ENCODE measurements around the gene FASTK.

FASTK gene

DNA sequence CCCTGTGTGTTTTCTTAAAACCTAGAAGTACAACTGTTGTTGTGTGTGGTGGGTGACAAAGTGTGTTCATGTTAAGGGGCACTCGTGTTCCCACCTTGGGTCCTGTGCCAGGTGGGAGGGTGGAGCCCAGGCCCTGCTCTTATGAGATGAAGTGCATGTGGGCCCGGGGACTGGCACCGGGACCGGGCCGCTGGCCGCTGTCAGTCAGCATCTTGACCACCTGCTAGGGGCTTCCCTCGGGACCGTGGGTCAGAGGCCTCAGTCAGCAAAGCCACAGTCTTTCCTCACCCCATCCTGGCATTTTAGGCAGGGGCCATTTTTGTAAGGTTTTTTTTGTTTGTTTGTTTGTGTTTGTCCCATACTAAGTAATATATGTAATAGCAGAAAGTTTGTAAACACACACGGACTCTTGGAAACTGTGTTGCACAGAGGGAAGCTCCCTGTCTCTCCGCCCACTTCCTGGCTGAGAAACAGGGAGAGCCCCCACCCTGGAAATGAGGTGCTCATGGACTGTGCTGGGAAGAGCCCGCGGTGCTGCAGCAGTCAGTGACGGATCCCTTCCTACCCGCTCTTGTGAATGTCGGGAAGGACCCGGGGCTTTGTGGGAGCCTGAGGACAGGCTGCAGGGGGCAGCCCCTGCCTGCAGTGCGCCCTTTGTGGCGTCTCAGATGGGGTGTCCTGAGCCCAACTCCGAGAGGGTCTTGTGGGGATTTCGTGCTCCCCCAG, 19.0 kb upstream of the FASTK start:
- no peak for DNase-seq (ENCODE audit: low read depth in 2 of 2)

DNA sequence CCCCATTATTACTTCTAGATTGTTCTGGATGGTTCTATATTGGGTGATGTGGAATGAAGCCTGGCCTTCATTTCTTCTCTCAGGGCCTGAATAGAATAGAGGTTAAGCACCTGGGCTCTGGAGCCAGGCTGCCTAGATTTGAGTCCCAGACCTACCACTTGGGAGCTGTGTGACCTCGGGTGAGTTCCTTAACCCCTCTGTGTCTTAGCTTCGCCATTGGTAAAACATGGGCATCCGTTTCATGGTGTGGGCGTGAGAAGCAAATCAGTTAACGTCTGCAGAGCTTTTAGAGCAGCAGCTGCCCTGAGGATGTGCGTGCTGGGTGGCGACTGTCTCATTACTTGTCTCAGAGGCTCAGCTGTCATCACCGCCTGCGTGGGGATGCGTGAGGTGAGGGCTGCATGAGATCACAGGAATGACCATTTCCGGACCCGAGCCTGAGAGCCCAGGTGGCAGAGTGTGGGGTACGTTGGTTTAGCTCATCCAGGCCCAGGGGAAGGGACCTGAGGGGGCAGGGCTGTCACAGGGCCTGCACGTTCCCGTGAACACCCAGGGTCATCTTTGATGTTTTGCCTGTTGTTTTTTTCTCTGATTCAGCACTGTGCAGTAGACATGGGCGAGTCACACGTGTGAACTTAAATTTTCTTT, 15.3 kb upstream of the FASTK start:
- DNase-seq (ENCODE audit: low read depth in 2 of 2), result no peak

DNA sequence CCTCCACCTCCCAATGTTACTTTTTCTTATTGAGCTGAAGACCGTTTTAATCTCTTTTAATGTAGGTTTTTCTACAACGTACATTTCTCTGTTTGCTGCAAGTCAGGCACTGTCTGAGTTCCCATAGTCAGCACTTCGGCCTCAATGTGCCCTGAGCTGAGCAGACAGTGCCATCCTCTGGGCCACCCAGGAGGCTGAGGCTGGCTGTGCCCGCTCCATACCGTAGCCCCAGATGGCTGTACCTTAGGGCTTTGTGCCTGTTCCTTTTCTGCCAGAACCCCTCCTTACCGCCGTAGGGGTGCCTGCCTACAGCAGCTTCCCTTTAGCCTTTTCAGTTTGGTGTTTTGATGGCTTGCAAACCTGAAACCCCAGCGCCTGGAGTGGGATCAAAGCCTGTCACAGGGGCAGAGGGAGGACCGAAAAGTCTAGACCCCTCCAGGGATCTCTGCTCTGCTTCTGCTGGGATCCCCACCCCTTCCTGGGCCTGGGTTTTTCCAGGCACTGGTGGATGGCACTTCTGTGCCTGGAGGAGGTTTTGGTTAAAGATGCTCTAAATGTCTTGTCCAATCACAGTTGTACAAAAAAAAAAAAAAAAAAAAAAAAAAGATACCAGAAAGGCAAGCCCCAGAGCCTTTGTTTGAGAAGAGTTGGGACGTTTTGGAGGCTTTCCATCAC, 14.7 kb upstream of the FASTK start:
- no peak for DNase-seq (ENCODE audit: low read depth in 2 of 2)

DNA sequence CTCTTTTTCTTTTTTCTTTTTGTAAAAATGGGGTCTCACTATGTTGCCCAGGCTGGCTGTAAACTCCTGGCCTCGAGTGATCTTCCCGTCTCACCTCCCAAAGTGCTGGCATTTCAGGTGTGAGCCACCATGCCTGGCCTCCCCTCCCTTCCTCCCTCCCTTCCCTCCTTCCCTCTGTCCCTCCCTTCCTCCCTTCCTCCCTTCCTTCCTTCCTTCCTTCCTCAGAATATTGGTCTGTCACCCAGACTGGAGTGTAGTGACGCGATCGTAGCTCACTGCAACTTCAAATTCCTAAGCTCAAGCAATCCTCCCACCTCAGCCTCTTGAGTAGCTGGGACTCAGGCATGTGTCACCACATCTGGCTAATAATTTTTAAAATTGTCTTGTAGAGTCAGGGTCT, 14.1 kb upstream of the FASTK start:
- DNase-seq (ENCODE audit: low read depth in 2 of 2), result no peak

DNA sequence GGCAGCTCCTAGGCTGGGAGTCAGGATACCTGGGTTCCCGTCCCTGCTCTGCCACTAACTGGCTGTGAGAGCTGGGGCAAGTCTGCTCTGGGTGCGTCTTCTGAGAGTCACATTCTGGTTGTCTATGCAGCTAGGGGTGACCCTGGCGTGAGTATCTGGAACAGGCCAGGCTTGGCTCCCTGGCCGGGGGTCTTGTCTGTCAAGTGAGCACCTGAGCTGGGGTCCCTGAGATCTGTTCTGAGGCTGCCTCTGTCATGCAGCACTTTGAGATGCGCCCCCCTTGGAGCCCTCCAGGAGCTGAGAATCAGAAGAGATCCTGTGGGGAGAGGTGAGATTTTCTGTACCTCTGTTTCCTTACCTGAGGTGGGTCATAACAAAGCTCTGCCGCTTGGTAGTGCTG, 13.1 kb upstream of the FASTK start:
- DNase-seq (ENCODE audit: low read depth in 2 of 2), result no peak

DNA sequence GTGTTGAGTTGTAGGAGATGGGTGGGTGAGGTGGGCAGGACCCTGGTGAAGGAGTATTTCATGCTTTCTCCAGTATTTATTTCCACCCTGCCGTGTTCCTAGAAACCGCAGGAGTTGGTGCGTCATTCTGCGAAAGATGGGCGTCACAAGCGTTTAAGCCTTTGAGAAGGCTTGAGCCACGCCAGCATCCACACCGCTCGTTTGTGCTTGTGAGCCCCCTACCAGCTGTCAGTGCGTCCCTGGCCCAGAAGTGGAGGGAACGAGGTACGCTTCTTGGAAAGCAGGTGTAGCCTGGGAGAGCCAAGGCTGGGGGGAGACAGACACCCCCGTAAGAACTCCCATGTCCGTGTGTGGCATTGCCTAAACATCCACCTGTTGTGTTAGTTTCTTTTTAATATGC, 11.4 kb upstream of the FASTK start:
- no peak for DNase-seq (ENCODE audit: low read depth in 2 of 2)

DNA sequence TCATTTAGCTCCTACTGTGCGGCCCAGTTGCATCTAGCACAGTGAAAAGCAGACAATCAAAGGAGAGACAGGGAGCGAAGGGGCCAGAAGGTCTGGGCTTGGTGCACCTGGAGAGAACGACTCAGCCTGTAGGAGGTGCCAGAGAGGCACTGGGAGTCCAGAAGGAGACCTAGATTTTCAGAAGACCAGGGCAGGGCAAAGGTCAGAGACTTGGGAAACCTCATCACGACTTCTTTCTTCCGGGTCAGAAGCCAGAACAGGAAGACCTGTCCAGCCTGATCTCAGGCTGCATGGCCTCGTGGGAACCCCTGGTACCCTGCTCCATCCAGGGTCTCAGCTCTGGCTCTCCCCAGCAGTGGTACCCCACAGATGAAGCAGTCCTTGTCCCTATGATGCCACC, 10.8 kb upstream of the FASTK start:
- no peak for DNase-seq (ENCODE audit: low read depth in 2 of 2)

DNA sequence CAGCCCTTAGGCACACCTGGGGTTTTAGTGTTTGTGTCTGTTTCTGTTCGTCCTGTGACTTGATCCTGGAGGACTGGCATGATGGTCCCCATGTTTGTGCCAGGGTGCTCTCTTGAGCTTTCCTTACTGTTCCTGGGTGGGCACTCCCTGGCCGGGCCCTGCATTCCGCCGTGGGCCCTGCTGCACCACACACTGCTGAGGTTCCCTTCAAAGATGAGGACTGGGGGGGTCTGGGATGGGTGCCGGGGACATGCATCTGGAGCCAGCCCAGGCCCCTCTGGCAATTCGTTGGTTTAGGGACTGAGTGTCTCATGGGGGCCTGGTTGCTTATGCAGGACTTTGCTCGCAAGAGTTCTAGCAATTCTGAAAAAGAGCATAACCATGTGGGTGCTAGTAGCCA, 10.4 kb upstream of the FASTK start:
- DNase-seq (ENCODE audit: low read depth in 2 of 2), result no peak

DNA sequence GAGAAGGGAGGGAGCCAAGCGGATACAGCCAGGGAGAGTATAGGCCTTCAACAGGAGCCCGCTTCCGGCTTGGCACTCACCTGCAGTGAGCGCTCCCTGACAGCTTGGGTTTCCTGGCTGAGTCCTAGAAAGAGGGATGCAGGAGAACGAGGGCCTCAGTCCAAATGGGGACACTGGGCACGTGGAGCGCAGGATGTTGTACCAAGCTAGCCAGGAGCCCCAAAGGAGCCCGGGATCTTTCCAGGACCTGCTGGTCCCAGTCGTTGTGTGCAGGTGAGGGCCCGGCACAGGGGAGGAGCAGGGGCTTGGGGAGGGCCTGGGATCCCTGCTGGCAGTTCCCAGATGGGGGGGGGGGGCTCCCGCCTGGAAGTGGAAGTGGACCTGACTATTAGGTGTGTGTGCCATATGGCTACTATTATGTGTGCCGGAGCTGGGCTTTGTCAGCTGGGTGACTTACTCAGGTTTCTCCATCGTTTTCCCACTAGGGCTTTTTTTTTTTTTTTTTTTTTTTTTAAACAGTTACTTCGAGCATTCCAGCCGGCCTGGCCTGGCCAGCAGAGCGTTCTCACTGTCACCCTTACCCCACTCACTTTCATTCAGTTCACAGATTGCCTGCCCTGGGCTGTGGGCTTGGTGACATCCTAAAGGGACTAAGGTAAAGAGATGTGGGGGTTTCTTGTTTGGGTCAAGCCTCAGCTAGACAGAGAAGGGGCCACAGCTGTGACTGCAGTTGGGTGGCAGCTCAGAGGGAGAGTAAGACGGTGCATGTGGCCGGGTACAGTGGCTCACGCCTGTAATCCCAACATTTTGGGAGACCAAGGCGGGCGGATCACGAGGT, 9.5 kb upstream of the FASTK start:
- DNase-seq (ENCODE audit: low read depth in 2 of 2), result no peak

DNA sequence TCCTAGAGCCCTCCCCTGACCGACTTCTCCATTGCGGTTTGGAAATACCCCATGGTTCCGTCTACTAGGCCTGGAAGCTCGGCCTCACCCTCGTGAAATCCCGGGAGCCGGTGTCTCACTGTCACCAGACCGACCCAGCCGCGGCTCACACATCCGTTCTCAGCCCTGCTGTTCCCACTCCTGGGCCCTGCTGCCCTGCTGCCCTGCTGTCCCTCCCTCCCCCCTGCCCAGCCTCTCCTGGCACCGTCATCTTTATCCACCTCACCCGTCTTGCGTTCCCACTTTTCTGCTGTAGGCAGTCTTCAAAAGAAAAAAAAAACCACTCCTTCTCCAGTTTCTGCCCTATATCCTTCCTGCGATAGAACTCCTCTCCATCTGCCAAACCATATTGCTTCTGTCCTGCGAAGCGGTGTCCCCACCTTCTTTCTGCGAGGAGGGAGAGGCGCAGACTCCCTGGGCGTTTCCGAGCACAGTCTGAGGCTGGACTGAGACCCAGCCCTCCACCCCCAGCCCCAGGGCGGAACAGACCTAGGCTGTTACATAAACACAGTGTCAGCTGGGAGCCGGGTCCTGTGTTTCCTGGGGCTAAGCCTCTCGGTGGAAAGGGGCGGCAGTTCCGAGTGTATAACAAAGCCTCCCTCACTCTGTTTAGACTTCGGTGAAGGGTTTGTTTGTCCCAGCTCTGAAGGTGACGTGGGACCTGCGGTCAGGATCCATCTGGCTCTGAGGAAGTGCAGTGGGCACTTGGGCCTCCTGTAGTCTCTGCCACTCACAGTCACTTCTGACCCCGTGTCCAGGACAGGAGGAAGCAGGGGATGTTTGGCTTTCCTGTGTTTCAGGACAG, 8.5 kb upstream of the FASTK start:
- DNase-seq (ENCODE audit: low read depth in 2 of 2), result no peak

DNA sequence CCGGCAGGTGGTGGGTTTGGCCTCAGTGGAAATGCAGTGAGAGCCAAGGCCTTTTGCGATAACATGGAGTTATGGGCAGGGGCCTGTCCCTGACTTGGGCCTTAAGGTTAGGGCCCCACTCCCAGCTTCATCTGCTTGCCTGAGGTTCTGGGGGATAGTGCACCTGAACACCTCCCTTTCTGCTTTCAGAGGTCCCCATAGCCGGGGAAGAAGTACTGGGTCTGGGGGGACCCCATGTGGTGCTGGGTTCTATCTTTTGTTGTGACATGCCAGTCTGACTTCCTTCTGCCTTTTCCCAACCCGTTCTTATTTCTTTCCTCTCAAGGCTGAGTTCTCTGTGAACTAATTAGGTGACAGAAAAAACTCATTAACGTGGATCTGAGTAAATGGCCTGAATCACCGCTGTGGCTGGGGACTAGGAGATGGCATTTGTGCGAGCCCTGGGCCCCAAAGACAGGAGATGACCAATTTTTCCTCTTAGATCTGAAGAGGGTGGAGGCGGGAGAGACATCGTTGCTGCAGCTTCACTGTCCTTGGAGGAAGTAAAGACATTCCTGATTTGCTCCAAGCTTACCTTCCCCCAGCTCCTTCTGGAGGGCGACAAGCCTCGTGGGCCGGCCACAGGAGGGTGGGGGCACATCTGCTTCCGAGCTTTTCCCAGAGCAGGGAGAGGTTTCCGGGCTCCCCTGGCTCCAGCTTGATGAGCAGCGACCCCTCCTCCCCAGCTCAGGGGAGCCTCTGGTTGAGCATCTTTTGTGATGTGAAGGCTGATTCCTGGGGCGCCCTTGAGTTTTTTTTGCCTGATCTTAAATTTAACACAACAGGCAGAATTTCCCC, 7.6 kb upstream of the FASTK start:
- no peak for DNase-seq (ENCODE audit: low read depth in 2 of 2)

DNA sequence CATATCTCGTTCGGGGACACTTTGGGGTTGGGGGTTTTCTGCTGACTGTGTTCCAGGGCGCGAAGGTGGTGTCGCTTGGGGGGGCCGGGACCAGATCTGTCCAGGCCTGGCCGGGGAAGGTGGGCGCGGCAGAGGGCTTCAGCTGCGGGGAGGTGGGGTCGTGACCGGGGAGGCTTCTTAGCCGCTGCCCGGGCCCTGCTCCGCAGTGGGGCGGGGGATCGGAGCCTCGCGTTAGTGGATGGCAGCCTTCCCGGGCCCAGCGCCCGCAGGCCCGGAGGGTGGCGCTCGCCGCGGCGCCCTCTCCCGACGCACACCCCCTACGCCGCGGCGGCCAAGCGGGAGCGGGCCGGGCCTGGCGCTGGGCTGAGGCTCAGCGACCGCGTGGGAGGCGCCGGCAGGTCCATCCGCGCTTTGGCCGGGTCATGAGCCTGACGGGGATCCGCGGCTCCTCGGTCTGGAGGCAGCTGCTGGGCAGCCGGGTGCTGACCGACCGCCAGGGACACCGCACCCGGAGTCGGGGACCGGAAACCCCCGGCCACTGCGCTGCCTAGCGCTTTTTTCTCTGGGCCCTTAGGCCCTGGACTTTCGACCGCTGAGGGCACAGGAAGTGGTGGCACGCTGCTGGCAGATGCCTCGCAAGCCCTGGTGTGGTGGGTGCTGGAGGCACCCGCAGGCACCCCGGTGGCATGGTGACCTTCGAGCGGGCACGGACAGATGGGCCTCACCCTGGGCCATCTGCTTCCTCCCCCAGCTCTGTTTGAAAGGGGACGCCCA, 6.8 kb upstream of the FASTK start:
- no peak for DNase-seq (ENCODE audit: low read depth in 2 of 2)

DNA sequence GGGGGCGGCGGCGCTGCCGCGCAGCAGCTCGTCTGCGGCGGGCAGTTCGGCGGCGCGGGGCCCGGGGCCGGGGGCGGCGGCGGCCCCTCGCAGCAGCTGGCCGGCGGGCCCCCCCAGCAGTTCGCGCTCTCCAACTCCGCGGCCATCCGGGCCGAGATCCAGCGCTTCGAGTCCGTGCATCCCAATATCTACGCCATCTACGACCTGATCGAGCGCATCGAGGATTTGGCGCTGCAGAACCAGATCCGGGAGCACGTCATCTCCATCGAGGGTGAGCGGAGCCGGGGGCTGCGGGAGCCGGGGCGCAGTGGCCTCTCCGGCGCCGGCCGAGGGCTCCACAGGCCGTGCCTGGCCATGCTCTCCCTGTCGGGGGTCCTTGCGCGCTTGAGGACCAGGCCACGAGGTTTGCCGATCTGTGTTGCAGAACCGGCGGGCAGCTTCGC, 6.2 kb upstream of the FASTK start:
- DNase-seq (ENCODE audit: low read depth in 2 of 2), result no peak

DNA sequence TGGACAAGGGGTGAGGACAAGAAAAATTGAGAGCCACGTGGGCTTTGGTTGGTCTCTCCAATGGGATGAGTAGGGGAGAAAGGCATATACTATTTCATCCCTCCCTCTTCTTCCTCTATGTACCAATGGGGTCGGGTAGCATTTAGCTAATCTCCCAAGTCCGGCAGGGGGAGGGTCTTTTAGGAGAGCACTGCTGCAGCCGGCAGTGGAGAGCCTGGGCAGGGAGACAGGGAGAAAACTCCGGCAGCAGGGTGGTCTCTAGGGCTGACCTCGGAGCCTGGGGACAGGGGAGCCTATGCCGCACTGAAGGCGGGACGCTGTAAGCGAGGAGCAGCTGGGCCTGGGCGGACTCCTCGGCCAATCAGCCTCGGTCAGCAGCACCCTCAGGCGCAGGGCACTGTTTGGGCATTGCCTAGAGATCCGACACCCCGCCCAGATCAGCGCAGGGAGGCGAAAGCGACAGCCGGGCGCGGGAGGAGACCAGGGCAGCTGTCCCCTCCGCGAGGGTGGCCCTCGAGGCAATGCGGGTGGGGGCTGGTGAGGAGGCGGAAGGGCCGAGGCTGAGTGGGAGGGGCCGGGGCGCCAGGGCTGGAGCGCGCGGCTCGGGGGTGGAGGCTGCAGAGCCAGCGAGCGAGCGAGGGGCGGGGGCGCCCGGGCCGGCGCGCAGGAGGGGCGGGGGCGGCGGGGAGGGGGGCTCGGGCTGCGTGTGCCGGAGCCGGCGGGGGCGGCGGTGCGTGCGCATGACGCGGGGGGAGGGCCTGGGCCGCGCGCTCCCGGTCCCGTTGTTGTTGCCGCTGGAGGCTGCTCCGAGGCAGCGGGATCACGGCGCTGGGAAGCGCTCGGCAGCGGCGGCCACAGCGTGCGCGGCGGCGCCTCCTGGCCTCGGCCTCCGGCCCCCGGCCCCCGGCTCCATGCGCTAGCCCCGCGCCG, 5.3 kb upstream of the FASTK start, which contains the start of gene AGAP3:
Gene AGAP3 (plus strand): TSS at position 785 of the 930 bp plus-strand sequence. CDS start 267 bp downstream, outside the sequence.
- DNase-seq (ENCODE audit: low read depth in 2 of 2), result peak in 1 of 2 donors; percentile 21

DNA sequence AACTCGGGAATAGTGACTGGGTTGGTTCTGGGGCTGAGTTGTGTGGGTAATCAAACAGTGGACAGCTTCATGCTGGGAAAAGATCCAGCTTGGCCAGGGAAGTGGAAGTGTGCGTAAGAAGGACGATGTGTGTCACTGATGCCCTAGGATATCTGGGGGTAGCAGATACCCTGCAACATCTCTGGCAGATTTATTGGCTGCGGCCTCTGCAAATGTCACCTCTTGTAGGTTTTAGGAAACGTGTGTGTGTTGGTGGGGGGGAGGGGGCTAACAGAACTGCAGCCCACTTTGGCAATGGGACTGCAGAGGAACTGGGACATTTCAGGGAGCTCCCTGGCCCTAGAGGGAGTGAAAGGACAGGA, 4.7 kb upstream of the FASTK start:
- no peak for DNase-seq (ENCODE audit: low read depth in 2 of 2)

DNA sequence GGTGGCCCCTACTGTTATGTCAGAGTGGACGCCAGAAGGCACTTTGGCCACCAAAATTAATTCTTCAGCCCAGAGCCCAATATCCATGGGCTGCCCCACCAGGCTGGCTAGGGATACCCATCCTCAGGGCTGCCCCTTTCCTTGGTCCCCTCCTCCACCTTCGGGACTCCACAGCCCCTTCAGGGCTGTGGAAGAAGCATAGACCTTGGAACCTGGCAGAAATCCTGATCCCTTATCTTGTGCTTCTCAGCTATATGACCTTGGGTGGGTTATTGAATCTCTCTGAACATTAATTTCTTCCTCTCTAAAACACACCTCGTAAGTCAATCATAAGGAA, 3.2 kb upstream of the FASTK start:
- DNase-seq (ENCODE audit: low read depth in 2 of 2), result no peak

DNA sequence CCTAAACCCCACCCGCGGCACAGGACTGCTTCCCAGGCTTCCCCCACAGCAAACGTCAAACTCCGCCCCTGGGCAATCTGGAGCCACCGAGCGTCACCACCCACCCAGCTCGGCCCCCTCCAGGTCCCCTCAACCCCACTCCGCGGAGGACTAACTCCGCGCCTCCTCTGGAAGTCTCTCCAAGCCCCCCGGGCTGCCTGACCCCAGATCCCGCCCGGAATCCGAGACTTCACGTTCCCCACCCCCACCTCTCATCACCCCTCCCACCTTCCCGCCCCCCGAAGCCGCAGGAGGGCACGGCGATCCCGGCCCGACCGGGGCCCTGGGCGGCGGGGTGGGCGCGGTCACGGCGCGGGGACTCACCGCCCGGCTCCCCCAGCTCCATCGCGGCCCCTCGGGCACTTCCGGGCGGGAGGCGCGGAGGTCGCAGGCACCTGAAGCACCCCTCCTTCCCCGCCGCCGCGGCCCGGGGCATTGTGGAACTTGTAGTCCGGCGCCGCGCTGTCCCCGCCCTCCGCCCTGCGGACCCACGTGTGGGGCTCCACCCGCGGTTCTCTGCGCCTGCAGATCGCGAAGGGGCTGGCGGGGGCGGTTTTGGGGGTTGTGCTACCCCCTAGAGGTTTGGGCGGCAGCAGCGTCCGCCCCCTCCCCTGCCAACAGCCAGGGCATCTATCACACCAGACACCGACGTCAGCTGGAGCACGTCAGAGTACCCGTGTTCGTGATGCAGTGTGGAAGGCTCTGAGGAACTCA, 2.6 kb upstream of the FASTK start, which contains the start of gene TMUB1:
Gene TMUB1 (minus strand): TSS at position 423 of the 753 bp plus-strand sequence. CDS start 930 bp downstream, outside the sequence.
- peak; percentile 64 to 73 for DNase-seq (ENCODE audit: low read depth in 2 of 2)

All from stimulated activated CD8-positive, alpha-beta memory T cell treated with anti-CD3 and anti-CD28 coated beads, Interleukin-2, amount 100 ng/mL, for 1 hour (primary cell).